Loucy (cell line): ENCODE measurements around the gene ZNF185.

ENCODE experiments used
- EZH2phosphoT487 ChIP-seq: fragments of 200-600 bp; IDR thresholded peaks from 2 replicates; pipeline ENCODE4 v1.6.1; 2018; ENCODE audit warnings: antibody characterized with exemption, mild to moderate bottlenecking, moderate library complexity, borderline replicate concordance
- TF ChIP-seq, protein P1 (sequence below): fragments of 200-600 bp; sonication (generic); conservative IDR thresholded peaks from 2 replicates; pipeline ENCODE4 v1.5.1; 2014; ENCODE audit warnings: mild to moderate bottlenecking, antibody characterized with exemption, low read length

DNA sequence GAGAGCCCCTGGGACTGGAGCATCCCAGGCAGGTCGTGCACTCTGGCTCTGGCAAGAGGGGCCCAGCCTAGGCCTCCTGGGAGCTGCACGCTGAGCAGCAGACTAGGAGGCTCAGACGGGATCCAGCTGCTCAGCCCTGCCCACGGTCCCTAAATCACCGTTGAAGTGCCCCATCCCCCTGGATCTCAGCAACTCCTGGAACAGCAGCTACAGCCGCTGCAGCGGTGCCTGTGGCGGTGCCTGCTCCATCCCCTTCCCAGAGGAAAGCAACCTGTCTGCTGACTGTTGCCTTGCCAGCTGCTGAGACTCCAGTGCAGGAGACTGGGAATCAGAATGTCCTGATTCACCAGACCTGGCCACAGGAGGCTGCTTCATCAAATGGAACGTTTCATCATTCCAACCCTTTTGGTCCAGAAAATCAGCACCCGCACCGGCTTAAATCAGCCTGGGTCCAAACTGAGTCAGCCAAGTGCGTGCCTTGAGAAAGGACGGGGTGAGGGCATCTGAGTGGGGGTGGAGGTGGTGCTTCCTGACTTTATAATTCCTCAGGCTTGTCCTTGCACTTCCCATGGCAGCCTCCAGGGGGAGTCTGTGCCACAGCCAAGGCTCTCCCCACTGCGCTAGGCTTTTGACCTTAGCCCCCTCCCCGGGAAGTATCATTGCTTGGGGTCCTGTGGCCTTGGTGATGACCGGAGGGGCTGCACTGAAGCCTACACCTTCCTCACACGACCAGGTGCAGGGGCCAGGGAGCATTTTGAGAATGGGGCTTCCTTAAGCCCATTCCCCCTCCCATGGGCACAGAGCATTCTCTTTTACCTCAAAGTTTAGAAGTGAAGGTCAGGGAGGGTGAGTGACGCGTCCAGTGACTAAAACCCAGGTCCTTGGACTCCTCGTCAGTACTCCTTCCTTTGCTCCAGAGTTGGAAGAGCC, 6.5 kb downstream of the ZNF185 start:
- TF ChIP-seq, protein P1, sequence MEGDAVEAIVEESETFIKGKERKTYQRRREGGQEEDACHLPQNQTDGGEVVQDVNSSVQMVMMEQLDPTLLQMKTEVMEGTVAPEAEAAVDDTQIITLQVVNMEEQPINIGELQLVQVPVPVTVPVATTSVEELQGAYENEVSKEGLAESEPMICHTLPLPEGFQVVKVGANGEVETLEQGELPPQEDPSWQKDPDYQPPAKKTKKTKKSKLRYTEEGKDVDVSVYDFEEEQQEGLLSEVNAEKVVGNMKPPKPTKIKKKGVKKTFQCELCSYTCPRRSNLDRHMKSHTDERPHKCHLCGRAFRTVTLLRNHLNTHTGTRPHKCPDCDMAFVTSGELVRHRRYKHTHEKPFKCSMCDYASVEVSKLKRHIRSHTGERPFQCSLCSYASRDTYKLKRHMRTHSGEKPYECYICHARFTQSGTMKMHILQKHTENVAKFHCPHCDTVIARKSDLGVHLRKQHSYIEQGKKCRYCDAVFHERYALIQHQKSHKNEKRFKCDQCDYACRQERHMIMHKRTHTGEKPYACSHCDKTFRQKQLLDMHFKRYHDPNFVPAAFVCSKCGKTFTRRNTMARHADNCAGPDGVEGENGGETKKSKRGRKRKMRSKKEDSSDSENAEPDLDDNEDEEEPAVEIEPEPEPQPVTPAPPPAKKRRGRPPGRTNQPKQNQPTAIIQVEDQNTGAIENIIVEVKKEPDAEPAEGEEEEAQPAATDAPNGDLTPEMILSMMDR, result peak; percentile 66
- no peak for TF ChIP-seq EZH2phosphoT487
